ENCODE results near the gene HSPG2. TPM values are rescaled to one million over a fixed set of nuclear protein-coding genes. Genes with fewer than 3 reads are reported as not detected.
A peak's percentile ranks its signal among the peaks of the same experiment; 100 is the strongest.

Gene HSPG2
- total RNA-seq, 1 donor from 2014 or later: 257 TPM

GRCh38 chr1:21906173-21907078, 30.7 kb downstream of the HSPG2 start:
- peak overlapping the region; percentile 90 for H3K27ac ChIP-seq (replicated peaks)
- intact Hi-C loops (cut with micrococcal nuclease): no loop called here
- H3K4me1 ChIP-seq: peaks cover 100% of the 10 kb centered on the region
- no peaks in the 10 kb centered on the region for H3K9me3 ChIP-seq (replicated peaks)
- H3K36me3 ChIP-seq: peaks cover 9% of the 10 kb centered on the region
- DNase-seq: peak; percentile 88
- no peaks in the 10 kb centered on the region for H3K27me3 ChIP-seq (ENCODE audit: low read depth)
- H3K4me3 ChIP-seq: no peak overlapping the region
- TF ChIP-seq, protein P1, sequence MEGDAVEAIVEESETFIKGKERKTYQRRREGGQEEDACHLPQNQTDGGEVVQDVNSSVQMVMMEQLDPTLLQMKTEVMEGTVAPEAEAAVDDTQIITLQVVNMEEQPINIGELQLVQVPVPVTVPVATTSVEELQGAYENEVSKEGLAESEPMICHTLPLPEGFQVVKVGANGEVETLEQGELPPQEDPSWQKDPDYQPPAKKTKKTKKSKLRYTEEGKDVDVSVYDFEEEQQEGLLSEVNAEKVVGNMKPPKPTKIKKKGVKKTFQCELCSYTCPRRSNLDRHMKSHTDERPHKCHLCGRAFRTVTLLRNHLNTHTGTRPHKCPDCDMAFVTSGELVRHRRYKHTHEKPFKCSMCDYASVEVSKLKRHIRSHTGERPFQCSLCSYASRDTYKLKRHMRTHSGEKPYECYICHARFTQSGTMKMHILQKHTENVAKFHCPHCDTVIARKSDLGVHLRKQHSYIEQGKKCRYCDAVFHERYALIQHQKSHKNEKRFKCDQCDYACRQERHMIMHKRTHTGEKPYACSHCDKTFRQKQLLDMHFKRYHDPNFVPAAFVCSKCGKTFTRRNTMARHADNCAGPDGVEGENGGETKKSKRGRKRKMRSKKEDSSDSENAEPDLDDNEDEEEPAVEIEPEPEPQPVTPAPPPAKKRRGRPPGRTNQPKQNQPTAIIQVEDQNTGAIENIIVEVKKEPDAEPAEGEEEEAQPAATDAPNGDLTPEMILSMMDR (IDR thresholded peaks at IDR 0.05; ENCODE audit: borderline replicate concordance): no peak

DNA sequence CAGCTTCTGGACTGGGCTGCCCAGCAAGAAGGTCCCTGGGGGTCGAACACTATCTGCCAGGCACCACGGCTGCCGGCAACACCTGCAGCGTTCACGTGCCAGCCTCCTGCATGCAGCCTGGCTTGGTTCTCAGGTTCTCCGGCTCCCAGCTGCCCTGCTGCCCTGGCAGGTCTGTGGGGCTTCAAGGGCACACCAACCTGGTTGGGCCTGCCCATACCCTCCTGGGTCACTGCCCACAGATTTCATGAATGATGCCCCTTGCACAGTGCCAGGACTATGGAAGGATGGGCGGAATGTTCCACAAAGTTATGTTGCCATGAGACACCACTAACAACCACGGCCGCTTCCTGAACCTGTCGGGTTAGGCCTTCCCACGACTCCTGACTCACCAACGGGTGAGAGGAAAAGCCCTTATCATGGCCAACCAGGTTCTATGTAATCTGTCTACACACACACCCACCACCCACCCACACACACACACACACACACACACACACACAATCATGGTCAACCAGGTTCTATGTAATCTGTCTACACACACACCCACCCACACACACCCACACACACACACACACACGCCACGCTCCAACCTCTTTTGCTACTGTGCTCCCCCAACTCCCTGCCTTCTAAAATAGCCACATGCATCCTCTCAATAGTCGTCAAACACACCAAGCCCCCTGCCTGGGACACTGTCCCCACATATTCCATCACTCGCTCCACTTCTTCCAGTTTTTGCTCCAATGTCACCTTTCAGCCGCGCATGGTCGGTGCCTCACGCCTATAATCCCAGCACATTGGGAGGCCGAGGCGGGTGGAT, 32.2 kb downstream of the HSPG2 start:
- H3K4me1 ChIP-seq: peaks cover 100% of the 10 kb centered on the region
- peaks cover 9% of the 10 kb centered on the region for H3K36me3 ChIP-seq
- intact Hi-C loops (cut with micrococcal nuclease): no loop called here
- no peaks in the 10 kb centered on the region for H3K9me3 ChIP-seq (replicated peaks)
- H3K27ac ChIP-seq (replicated peaks): peak overlapping the region; percentile 90
- peak; percentile 61 for DNase-seq
- H3K4me3 ChIP-seq: peak overlapping the region; percentile 6
- TF ChIP-seq, protein P1 (IDR thresholded peaks at IDR 0.05; ENCODE audit: borderline replicate concordance): no peak
- H3K27me3 ChIP-seq (ENCODE audit: low read depth): no peaks in the 10 kb centered on the region

DNA sequence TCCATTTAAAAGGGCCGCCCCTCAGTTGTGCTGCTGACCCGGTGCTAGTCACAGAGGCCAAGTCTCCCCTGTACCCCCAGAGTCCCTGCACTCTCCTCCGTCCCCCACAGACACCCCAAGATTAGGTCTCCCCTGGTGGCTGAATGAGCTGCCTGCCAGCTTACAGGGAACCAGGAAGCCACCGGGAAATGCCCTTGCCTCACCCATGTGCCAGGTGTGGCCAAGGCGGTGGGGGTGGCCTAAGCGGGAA, 32.7 kb downstream of the HSPG2 start:
- H3K4me3 ChIP-seq: peak overlapping the region; percentile 6
- intact Hi-C loops (cut with micrococcal nuclease): no loop called here

DNA sequence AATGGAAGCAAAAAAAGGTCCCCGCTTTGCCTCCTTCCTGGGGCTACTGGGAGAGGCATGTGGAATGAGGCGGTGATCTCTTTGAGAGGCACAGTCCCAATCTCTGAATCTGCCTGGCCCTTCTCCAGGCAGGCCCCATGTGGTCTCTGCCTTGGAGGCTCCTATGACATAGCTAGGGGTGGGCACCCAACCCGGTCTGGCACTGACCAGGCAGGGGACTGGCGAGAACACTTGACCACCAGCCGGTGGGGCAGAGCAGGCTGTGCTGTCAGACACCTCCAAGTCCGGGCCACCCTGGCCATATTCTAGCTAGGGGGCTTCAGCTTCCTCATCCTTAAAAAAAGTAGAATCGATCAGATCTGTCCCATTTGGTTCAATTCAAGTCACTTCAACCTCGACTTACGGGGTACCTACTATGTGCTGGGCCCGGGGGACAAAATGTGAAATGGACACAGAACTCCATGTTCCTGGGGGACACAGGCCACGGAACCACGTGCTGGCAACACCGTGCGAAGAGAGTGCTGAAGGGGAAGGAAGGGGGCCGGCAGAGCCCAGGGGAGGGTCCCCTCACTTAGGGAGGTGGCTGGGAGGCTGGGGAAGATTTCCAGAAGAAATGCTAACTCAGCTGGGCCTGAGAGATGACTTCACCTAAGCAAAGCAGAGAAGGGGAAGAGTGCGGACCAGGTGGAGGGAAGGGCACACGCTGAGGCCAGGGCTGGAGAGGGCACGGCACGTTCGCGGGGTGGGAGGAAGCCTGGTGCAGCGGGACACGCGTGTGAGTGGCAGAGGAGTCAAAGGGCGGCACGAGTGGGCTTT, 33.3 kb downstream of the HSPG2 start:
- Histone ChIP-seq H3K36me3 (peaks cover 9% of the 10 kb centered on the region), H3K4me1 (peaks cover 100% of the 10 kb centered on the region), H3K9me3 (replicated peaks) (no peaks in the 10 kb centered on the region), H3K27me3 (ENCODE audit: low read depth) (no peaks in the 10 kb centered on the region), H3K4me3 (peak overlapping the region; percentile 6), H3K27ac (replicated peaks) (peak overlapping the region; percentile 90)
- TF ChIP-seq, protein P1 (IDR thresholded peaks at IDR 0.05; ENCODE audit: borderline replicate concordance): no peak
- no peak for DNase-seq
- intact Hi-C loops (cut with micrococcal nuclease): no loop called here

More for the DNA sequence above, 32.7 kb downstream of the HSPG2 start:
- peaks cover 9% of the 10 kb centered on the region for H3K36me3 ChIP-seq
- peaks cover 100% of the 10 kb centered on the region for H3K4me1 ChIP-seq
- H3K27me3 ChIP-seq (ENCODE audit: low read depth): no peaks in the 10 kb centered on the region
- H3K9me3 ChIP-seq (replicated peaks): no peaks in the 10 kb centered on the region
- peak overlapping the region; percentile 90 for H3K27ac ChIP-seq (replicated peaks)
- no peak for DNase-seq
- TF ChIP-seq, protein P1 (IDR thresholded peaks at IDR 0.05; ENCODE audit: borderline replicate concordance): no peak

Measured in left ventricle myocardium inferior (tissue), 1 donor.